ENCODE results near the gene UROS. TPM values are rescaled to one million over a fixed set of nuclear protein-coding genes. Genes with fewer than 3 reads are reported as not detected.

The UROS gene
- total and polyA plus RNA-seq, 10 donors: 30.3 to 43.8 (median 39.2) TPM

- 49 to 68% (median 57%) methylated on average over 6 of the region's 6 CpGs for WGBS, 5 donors
- Histone ChIP-seq H3K27ac (no peak overlapping the region), H3K36me3 (peaks cover 0 to 25% (median 9%) of the 10 kb centered on the region in 6 donors), H3K27me3 (replicated peaks in 1 of 7) (no peaks in the 10 kb centered on the region), H3K4me1 (peaks cover 0 to 13% (median 3%) of the 10 kb centered on the region in 6 donors), H3K9me3 (no peaks in the 10 kb centered on the region), H3K4me3 (no peak overlapping the region)
- TF ChIP-seq POLR2A (IDR thresholded peaks at IDR 0.05) (no peak), POLR2AphosphoS5 (IDR thresholded peaks at IDR 0.05) (no peak), CTCF (IDR thresholded peaks at IDR 0.05 in 8 of 11, conservative IDR thresholded peaks at IDR 0.05 in 3 of 11) (no peak)
- intact Hi-C loops (cut with DNase I; ENCODE audit: low total_unique reads): no loop called here
- DNase-seq: no peak
Measured at GRCh38 chr10:125783957-125784356, 39.1 kb downstream of the UROS start.

GRCh38 chr10:125783408-125783807 lies 39.6 kb downstream of the UROS start:
- H3K27ac ChIP-seq: no peak overlapping the region
- TF ChIP-seq POLR2AphosphoS5 (IDR thresholded peaks at IDR 0.05): no peak
- TF ChIP-seq CTCF (IDR thresholded peaks at IDR 0.05 in 8 of 11, conservative IDR thresholded peaks at IDR 0.05 in 3 of 11): no peak
- TF ChIP-seq POLR2A (IDR thresholded peaks at IDR 0.05): no peak
- DNase-seq: no peak
- intact Hi-C loops (cut with DNase I; ENCODE audit: low total_unique reads): no loop called here
- H3K27me3 ChIP-seq (replicated peaks in 1 of 7): no peaks in the 10 kb centered on the region
- H3K4me1 ChIP-seq: peaks cover 0 to 8% (median 2%) of the 10 kb centered on the region in 6 donors
- H3K4me3 ChIP-seq: no peak overlapping the region
- H3K36me3 ChIP-seq: peaks cover 0 to 19% (median 4%) of the 10 kb centered on the region in 6 donors
- H3K9me3 ChIP-seq: no peaks in the 10 kb centered on the region
- 88 to 93% (median 92%) methylated on average over 6 to 7 of the region's 7 CpGs for WGBS, 5 donors

GRCh38 chr10:125782616-125783015 lies 40.4 kb downstream of the UROS start:
- TF ChIP-seq POLR2AphosphoS5 (IDR thresholded peaks at IDR 0.05) (no peak), CTCF (IDR thresholded peaks at IDR 0.05 in 8 of 11, conservative IDR thresholded peaks at IDR 0.05 in 3 of 11) (no peak), POLR2A (IDR thresholded peaks at IDR 0.05) (no peak)
- Histone ChIP-seq H3K36me3 (peaks cover 0 to 11% (median 0%) of the 10 kb centered on the region in 6 donors), H3K27ac (no peak overlapping the region), H3K9me3 (no peaks in the 10 kb centered on the region), H3K4me1 (no peaks in the 10 kb centered on the region), H3K4me3 (no peak overlapping the region), H3K27me3 (replicated peaks in 1 of 7) (no peaks in the 10 kb centered on the region)
- WGBS, 5 donors: 81 to 91% (median 90%) methylated on average over 4 to 11 of the region's 11 CpGs
- DNase-seq: no peak
- intact Hi-C loops (cut with DNase I; ENCODE audit: low total_unique reads): no loop called here

- Histone ChIP-seq H3K4me3 (no peak overlapping the region), H3K27me3 (replicated peaks in 1 of 7) (no peaks in the 10 kb centered on the region), H3K27ac (no peak overlapping the region), H3K36me3 (peaks cover 0 to 6% (median 0%) of the 10 kb centered on the region in 6 donors), H3K9me3 (no peaks in the 10 kb centered on the region), H3K4me1 (no peaks in the 10 kb centered on the region)
- 72 to 89% (median 80%) methylated on average over 11 of the region's 11 CpGs for WGBS, 5 donors
- DNase-seq: no peak
- no peak for TF ChIP-seq CTCF (IDR thresholded peaks at IDR 0.05 in 8 of 11, conservative IDR thresholded peaks at IDR 0.05 in 3 of 11)
- no peak for TF ChIP-seq POLR2AphosphoS5 (IDR thresholded peaks at IDR 0.05)
- TF ChIP-seq POLR2A (IDR thresholded peaks at IDR 0.05): no peak
- intact Hi-C loops (cut with DNase I; ENCODE audit: low total_unique reads): no loop called here
Measured at GRCh38 chr10:125782054-125782453, 41.0 kb downstream of the UROS start.

Measured in spleen (tissue), 11 donors.